ENCODE measurements around the gene FRAT2. TPM values are rescaled to one million over a fixed set of nuclear protein-coding genes. Genes with fewer than 3 reads are reported as not detected.
"Not testable (repeated sequence)": the region's sequence is repeated elsewhere in the genome, so short reads cannot be mapped to it uniquely, and the experiment has no call there.

Gene FRAT2
- total and polyA plus RNA-seq, 5 experiments from 2014 or later = 9.3 to 30.6 (median 27.4) TPM

- no peak overlapping the region for H3K4me3 Mint-ChIP-seq
- H3K9me3 Mint-ChIP-seq = no peaks in the 10 kb centered on the region
- ATAC-seq (no peak), DNase-seq (no peak)
- peaks cover 0 to 2% (median 1%) of the 10 kb centered on the region in 5 donors for H3K27me3 Mint-ChIP-seq
- POLR2A ChIA-PET = no interaction called here
- H3K4me1 Mint-ChIP-seq = peaks cover 2 to 3% (median 2%) of the 10 kb centered on the region in 4 donors
- no peak overlapping the region for H3K27ac Mint-ChIP-seq
- no peaks in the 10 kb centered on the region for H3K36me3 Mint-ChIP-seq
These were observed 36.8 kb downstream of the FRAT2 start for GRCh38 chr10:97297556-97298222.

- POLR2A ChIA-PET = interaction anchor here (3.8 kb wide), 1 partner anchor 27 kb away, joined by 24 read pairs; the partner anchor contains the start of gene FRAT1
These were observed 41.7 kb downstream of the FRAT2 start for GRCh38 chr10:97292862-97293198.

GRCh38 chr10:97292097-97292861, 42.2 kb downstream of the FRAT2 start, which contains the start of gene ARHGAP19:
TSS of gene ARHGAP19 (minus strand) at chr10:97292637. CDS start at chr10:97292627, 10 bp downstream.
- peak within 1 kb of the TSS; percentile 44 to 96 (median 87) for H3K27ac Mint-ChIP-seq
- peak; percentile 73 to 97 (median 93) for DNase-seq
- POLR2A ChIA-PET = interaction anchor here (0.6 to 3.8 kb wide), 4 partner anchors 12 to 42 kb away, joined by 3 to 24 read pairs (median 6); partner anchors contain the start of genes FRAT1 and FRAT2
- peak within 1 kb of the TSS; percentile 87 to 98 (median 92) for H3K4me3 Mint-ChIP-seq
- H3K27me3 Mint-ChIP-seq = peaks cover 0 to 2% (median 0%) of the 10 kb centered on the region in 5 donors
- H3K4me1 Mint-ChIP-seq = peaks cover 16 to 26% (median 21%) of the 10 kb centered on the region in 4 donors
- ATAC-seq = peak; percentile 98 to 100
- H3K36me3 Mint-ChIP-seq = peaks cover 0 to 10% (median 0%) of the 10 kb centered on the region in 3 donors
- no peaks in the 10 kb centered on the region for H3K9me3 Mint-ChIP-seq

More at GRCh38 chr10:97292862-97293198, 41.7 kb downstream of the FRAT2 start:
- DNase-seq (no peak), ATAC-seq (no peak)
- H3K27ac Mint-ChIP-seq = peak overlapping the region; percentile 44 to 96 (median 86)
- peak overlapping the region; percentile 87 to 98 (median 92) for H3K4me3 Mint-ChIP-seq
- H3K36me3 Mint-ChIP-seq = peaks cover 0 to 8% (median 0%) of the 10 kb centered on the region in 3 donors
- H3K27me3 Mint-ChIP-seq = peaks cover 0 to 2% (median 1%) of the 10 kb centered on the region in 5 donors
- no peaks in the 10 kb centered on the region for H3K9me3 Mint-ChIP-seq
- H3K4me1 Mint-ChIP-seq = peaks cover 16 to 26% (median 21%) of the 10 kb centered on the region in 4 donors

- no peak for ATAC-seq
- Mint-ChIP-seq H3K4me3 (peak overlapping the region; percentile 87 to 98 (median 92)), H3K27me3 (peaks cover 0 to 2% (median 0%) of the 10 kb centered on the region in 5 donors), H3K27ac (peak overlapping the region; percentile 44 to 96 (median 86)), H3K9me3 (no peaks in the 10 kb centered on the region), H3K4me1 (peaks cover 16 to 26% (median 21%) of the 10 kb centered on the region in 4 donors), H3K36me3 (peaks cover 0 to 15% (median 0%) of the 10 kb centered on the region in 3 donors)
- no peak for DNase-seq
- POLR2A ChIA-PET = interaction anchor here (0.6 to 3.8 kb wide), 4 partner anchors 11 to 42 kb away, joined by 3 to 24 read pairs (median 6); partner anchors contain the start of genes FRAT1 and FRAT2
These were observed 43.0 kb downstream of the FRAT2 start for GRCh38 chr10:97291357-97292096.

- Mint-ChIP-seq H3K4me3 (peak overlapping the region in 8 of 10 donors; percentile 5 to 95 (median 76)), H3K4me1 (peaks cover 16 to 26% (median 21%) of the 10 kb centered on the region in 4 donors), H3K36me3 (peaks cover 0 to 17% (median 0%) of the 10 kb centered on the region in 3 donors), H3K27ac (peak overlapping the region in 2 of 10 donors; percentile 39 to 56)
- not testable (repeated sequence) for H3K9me3 Mint-ChIP-seq, ATAC-seq, H3K27me3 Mint-ChIP-seq, DNase-seq
- POLR2A ChIA-PET = interaction anchor here (3.8 kb wide), 1 partner anchor 29 kb away, joined by 24 read pairs; the partner anchor contains the start of gene FRAT1
These were observed 43.8 kb downstream of the FRAT2 start for GRCh38 chr10:97290576-97291356.

GRCh38 chr10:97290076-97290475, 44.5 kb downstream of the FRAT2 start:
- H3K27me3 Mint-ChIP-seq, DNase-seq, ATAC-seq, H3K9me3 Mint-ChIP-seq: not testable (repeated sequence)
- peaks cover 0 to 18% (median 0%) of the 10 kb centered on the region in 3 donors for H3K36me3 Mint-ChIP-seq
- peak overlapping the region in 1 of 10 donors; percentile 50 for H3K4me3 Mint-ChIP-seq
- POLR2A ChIA-PET = interaction anchor here (3.8 kb wide), 1 partner anchor 30 kb away, joined by 24 read pairs; the partner anchor contains the start of gene FRAT1
- peaks cover 16 to 26% (median 21%) of the 10 kb centered on the region in 4 donors for H3K4me1 Mint-ChIP-seq
- peak overlapping the region in 1 of 10 donors; percentile 56 for H3K27ac Mint-ChIP-seq

Other genes with a start within 250 kb of the FRAT2 start
- gene SLIT1, start 148.8 kb downstream of the FRAT2 start, total RNA-seq = under 1 TPM; 0.11 to 0.26 TPM
- gene SLIT1, start 148.8 kb downstream of the FRAT2 start, polyA plus RNA-seq = under 1 TPM in 1 of 3 donors, not detected in 2; 0.05 TPM
- 10 to 100 TPM; 13.7 to 19.0 TPM for gene ARHGAP19, start 42.1 kb downstream of the FRAT2 start, total RNA-seq
- gene ARHGAP19, start 42.1 kb downstream of the FRAT2 start, polyA plus RNA-seq = 1 to 10 TPM; 5.3 to 5.6 (median 5.3) TPM
- 10 to 100 TPM; 18.5 to 19.1 TPM for gene FRAT1, start 15.5 kb downstream of the FRAT2 start, total RNA-seq
- gene FRAT1, start 15.5 kb downstream of the FRAT2 start, polyA plus RNA-seq = 10 to 100 TPM in 2 of 3 donors, 1 to 10 TPM in 1; 7.5 to 12.8 (median 12.7) TPM
- 10 to 100 TPM; 25.5 to 27.2 TPM for gene RRP12, start 66.6 kb upstream of the FRAT2 start, total RNA-seq
- 10 to 100 TPM in 1 of 3 donors, 1 to 10 TPM in 2; 8.0 to 17.3 (median 8.3) TPM for gene RRP12, start 66.6 kb upstream of the FRAT2 start, polyA plus RNA-seq
- gene PGAM1, start 91.5 kb upstream of the FRAT2 start, total RNA-seq = 10 to 100 TPM; 69.6 to 72.4 TPM
- 100 to 1,000 TPM; 191 to 222 (median 193) TPM for gene PGAM1, start 91.5 kb upstream of the FRAT2 start, polyA plus RNA-seq
- 10 to 100 TPM; 46.9 to 50.6 TPM for gene EXOSC1, start 111.3 kb upstream of the FRAT2 start, total RNA-seq
- gene EXOSC1, start 111.3 kb upstream of the FRAT2 start, polyA plus RNA-seq = 10 to 100 TPM; 67.4 to 87.0 (median 77.1) TPM
- 10 to 100 TPM; 28.1 to 29.3 TPM for gene ZDHHC16, start 111.4 kb upstream of the FRAT2 start, total RNA-seq
- gene ZDHHC16, start 111.4 kb upstream of the FRAT2 start, polyA plus RNA-seq = 10 to 100 TPM; 20.0 to 31.4 (median 25.3) TPM
- gene MMS19, start 163.7 kb upstream of the FRAT2 start, total RNA-seq = 100 to 1,000 TPM; 106 to 111 TPM
- 10 to 100 TPM; 31.2 to 37.3 (median 32.4) TPM for gene MMS19, start 163.7 kb upstream of the FRAT2 start, polyA plus RNA-seq
- 1 to 10 TPM; 1.6 to 2.7 TPM for gene UBTD1, start 164.2 kb upstream of the FRAT2 start, total RNA-seq
- gene UBTD1, start 164.2 kb upstream of the FRAT2 start, polyA plus RNA-seq = 1 to 10 TPM; 1.2 to 2.5 (median 1.3) TPM
- not detected for gene ANKRD2, start 238.1 kb upstream of the FRAT2 start, total RNA-seq
- gene ANKRD2, start 238.1 kb upstream of the FRAT2 start, polyA plus RNA-seq = not detected
- gene HOGA1, start 249.7 kb upstream of the FRAT2 start, total RNA-seq = not detected
- not detected for gene HOGA1, start 249.7 kb upstream of the FRAT2 start, polyA plus RNA-seq

Data from naive thymus-derived CD8-positive, alpha-beta T cell (primary cell).